ENCODE data around the gene PDZD2.

PDZD2 gene

DNA sequence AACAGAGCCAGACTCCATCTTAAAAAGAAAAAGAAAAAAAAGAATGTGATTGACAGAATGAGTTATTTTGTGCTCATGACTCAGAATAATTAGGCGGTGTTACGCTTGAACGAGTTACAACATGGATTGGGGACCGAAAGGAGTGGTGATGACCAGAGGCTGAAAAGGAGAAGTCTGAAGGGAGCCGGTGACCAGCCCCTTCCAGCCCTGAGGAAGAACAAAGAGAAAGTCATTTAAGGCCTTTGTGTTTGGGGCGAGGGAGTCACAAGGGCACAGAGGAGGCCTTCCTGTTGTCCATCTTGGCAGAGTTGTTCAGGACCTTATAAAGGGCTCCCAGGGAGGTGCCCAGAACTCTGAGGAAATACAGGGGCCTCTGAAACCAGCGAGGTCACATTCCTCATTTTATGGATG is 403.6 kb downstream of the PDZD2 start:
- no peak for DNase-seq (ENCODE audit: low read depth)

DNA sequence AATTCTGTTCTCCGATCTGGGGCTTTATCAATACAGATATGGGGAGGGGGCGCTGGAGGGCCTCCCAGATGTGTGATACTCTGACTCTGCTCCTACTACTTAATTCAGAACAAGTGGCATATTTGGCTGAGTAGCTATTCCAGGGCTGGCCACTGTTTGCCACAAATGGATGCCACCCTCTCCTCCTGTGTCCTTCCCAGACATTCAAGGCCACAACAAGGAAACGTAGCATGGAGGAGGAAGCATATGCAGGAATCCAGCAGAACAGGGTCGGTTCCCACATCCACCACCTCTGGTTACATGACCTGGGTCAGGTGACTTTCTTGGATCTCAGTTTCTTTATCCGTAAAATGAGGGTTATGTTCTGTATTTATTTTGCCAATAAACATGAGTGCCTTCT is 404.2 kb downstream of the PDZD2 start:
- DNase-seq (ENCODE audit: low read depth): no peak

DNA sequence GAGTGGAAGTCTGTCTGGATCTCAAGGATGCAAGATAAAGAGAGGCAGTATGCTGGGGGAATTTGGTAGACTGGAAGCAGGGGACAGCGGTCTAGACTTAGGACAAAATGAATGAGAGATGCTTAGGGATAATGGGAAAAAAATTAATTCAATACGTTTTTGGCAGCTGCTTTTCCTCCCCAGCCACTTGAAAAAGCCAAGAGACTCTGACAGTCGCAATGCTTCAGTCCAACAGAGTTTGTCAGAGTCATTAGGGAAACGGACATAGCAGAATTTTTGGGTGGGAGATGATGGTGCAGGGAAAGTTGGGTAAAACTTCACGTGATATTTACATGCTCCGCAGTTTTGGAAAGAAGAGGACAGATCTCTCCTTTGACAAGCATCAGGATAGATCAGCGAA is 405.5 kb downstream of the PDZD2 start:
- no peak for DNase-seq (ENCODE audit: low read depth)

DNA sequence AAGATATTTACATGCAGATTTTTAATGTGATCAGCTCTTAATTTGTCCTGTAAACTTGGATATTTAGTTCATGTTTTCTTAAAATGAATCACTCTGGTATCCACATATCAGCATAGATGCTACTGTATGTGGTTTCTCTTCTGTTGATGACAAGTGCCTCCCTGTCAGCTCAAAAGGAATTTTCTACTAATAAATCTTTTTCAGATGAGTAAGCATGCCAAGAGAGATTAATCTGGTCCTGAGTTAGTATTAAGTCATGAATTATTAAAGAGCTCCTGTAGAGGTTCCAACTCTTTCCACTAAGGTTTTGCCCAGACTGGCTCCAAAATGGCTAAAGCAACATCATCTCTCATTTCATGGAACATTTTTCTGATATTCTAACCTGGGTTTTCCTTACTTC is 406.0 kb downstream of the PDZD2 start:
- peak; percentile 30 for DNase-seq (ENCODE audit: low read depth)

DNA sequence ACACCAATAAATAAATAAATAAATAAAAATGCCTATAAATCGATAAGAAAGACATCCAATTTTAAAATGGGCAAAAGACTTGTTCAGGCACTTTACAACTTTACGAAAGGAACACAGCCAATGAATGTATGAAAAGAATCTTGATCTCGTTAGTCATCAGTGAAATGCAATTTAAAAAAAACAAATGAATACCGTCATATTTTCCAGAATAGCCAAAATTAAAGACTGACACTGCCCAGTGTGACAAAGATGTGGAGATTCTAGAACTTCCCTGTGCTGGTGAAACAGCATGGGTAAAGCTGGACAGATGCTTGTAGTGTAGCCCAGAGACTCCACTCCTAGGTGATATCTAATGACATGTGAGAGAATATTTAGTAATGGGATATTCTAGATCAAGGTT is 408.1 kb downstream of the PDZD2 start:
- peak; percentile 70 for DNase-seq (ENCODE audit: low read depth)

DNA sequence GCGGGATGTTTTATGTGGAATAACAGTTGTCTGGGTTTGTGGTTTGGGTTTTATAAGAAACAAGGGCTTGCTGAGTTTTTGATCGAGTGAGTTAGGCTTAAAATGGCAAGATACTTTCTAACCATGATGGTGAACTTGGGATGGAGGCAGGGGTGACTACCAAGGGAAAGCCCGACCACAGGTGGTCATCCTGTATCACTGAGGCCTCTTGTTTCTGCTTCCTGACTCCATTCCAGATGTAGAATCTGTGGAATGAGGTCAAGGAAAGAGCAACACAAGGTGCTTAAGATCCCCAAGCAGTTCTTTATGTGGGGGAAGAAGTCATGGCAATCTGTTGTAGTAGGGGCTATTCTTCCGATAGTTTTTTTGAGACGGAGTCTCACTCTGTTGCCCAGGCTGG is 412.9 kb downstream of the PDZD2 start:
- no peak for DNase-seq (ENCODE audit: low read depth)

DNA sequence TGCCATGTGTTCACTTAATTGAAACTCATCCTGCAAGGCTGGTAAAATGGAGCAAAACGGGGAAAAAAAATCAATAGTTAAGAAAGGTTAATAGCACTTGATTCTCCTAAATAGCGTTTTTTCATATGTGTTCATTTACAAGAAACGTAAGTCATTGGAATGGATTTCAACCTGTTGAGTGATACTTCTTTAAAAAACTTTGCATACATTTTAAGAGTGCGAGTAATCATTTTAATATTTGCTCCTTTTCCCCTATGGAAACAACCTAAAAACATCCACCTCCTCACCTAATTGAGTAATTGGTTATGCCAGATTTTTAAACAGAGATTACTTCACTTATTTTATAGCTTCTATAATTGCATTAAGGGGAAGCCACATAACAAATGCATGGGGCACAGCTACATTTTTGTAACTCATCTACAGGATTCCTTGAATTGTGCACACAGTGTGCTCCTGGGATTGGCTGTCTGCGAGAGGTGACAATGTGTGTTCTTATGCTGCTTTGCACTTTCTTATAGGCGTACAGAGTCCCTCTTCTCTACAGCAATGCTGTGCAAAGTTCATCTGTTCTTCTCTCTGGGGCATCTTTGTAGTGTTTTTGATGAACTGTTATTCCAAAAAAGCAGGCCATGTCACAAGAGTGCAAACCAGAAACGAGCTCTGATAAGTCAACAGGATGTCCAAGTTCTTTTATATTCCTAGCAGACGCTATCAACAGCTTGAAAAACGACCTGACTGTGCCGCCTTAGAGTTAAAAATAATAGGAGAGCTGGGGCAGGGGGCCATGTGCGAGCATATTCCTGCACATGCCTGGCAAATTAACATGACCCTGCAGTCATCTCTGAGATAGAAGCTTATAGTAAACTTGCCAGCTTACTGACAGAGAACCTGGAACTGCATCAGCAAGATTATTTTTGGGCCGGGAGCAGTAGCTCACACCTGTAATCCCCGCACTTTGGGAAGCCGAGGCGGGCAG is 417.2 kb downstream of the PDZD2 start:
- DNase-seq (ENCODE audit: low read depth): no peak

DNA sequence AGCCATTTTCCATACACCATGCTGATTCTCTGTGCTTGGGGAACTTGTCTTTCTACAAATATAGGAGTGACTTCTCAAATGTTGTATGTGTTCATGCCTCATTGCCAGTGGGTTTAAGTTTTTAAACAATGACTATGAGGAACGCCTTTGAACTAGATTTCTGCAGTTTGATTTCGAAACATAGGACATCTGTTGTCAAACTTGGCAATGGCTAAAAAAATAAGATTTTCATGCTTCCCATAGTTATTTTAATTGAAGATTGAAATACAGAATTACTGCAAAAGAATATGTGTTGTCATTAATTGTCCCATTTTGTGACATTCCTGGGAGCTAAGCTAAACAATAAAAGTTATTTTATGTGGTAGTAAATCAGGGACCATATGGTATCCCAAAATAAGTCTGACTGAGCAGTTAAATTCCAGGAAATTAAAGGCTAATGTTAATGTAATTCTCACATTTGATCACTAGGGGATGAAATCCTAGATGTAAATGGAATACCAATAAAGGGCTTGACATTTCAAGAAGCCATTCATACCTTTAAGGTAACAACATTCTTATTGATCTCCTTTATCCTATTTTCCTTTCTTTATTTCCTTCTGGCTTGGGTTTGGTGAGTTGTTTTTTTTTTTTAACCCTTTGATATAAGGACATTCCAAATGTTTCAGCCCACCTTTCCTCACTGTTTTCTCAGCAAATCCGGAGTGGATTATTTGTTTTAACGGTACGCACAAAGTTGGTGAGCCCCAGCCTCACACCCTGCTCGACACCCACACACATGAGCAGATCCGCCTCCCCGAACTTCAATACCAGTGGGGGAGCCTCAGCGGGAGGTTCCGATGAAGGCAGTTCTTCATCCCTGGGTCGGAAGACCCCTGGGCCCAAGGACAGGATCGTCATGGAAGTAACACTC is 418.5 kb downstream of the PDZD2 start:
- peak; percentile 76 for DNase-seq (ENCODE audit: low read depth)

DNA sequence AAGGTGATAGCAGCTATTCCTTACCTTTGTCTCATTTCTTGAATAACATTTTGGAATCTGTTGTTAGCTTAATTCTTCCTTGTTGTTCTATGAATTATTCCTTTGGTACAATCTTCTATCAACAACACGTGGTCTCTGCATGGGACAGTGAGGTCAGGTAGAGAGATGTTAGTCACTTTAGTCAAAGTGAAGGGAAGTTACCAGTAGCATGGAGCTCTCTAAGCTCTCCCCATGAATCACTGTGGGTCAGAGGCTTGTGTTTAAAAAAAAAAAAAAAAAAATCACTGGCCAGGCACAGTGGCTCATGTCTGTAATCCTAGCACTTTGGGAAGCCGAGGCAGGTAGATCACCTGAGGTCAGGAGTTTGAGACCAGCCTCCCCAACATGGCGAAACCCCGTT is 419.2 kb downstream of the PDZD2 start:
- DNase-seq (ENCODE audit: low read depth): no peak

DNA sequence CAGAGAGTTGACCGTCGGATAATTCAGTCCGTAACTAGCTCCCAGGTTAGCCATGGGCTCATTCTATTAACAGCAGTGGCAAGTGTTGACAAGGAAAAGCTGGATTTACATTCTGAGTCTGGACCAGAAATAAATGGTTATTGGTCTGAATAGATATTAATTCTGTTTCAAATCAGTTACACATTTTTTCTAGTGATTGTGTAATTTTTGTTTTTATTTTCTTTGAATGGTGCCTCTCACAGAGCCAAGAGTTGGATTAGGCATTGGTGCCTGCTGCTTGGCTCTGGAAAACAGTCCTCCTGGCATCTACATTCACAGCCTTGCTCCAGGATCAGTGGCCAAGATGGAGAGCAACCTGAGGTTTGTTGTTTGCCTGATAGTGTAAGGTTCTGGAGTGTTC is 420.1 kb downstream of the PDZD2 start:
- DNase-seq (ENCODE audit: low read depth): peak; percentile 10

DNA sequence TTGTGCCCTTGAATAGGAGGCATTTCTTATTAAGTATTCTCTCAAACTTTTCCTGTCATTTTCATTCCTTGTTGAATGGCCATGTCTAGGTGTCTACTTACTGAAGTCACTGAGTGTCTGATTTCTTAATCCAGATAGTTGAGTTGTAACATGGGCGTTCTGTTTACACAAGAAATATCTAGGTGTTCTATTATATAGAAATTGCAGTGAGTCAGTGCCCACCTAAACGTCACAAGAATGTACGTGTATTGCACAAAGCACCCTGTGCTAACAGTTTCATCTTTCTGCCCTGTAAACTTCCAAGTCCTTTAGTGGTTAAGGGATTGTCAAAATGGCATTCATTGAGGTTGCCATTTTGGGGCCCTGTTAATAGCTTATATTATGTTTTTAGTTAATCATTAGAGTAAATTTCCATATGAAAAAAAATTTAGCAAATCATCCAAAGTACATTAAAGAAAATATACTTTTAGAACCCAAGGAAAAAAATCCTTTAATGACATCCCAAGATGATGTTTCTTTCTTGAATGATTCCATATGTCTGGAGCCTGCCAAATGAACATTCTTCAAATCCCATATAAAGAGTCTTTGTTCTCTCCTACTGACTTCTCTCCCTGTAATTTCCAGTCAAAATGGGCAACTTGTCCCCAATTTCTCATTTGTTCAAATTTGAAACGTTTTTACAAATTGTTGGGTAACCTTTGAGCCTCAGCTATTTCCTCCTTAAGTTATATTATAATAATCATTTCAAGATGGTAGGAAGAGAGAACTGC is 421.0 kb downstream of the PDZD2 start:
- DNase-seq (ENCODE audit: low read depth): peak; percentile 32

DNA sequence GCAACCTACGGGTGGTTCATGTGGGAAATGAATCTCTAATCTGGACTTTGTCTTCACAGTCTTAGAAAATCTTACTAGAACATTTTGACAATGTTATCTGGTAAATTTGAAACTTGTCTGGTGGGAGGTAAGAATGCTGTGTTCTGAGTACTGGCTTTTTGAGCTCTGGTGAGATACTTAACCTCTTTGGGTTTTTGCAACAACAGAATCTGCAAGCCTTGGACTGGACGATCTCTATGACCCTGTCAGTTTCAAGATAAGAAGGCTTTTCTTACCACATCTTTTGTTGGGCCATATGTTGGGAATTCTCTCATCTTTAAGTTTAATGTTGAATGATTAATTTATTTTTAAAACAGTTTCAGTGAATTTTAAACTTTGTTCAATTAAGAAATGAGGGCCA is 422.3 kb downstream of the PDZD2 start:
- no peak for DNase-seq (ENCODE audit: low read depth)

DNA sequence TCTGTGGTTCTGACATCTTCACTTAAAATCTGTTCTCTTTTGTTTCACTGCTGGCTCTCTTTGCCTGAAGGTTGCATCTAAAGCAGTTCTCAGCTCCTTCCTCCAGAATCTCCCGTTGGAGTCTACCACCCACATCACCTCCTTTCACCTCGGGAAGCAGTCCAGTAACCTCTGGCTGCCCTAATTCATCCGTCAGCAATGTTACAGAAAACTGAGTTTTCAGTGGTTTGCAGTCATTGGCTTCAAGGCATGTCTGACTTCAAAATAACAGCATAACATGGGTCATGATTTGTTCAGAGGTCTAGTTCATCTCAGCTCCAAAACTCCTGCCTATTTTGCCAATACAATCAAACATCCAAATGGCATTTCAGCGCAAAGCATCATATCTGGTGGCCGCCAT is 427.5 kb downstream of the PDZD2 start:
- no peak for DNase-seq (ENCODE audit: low read depth)

DNA sequence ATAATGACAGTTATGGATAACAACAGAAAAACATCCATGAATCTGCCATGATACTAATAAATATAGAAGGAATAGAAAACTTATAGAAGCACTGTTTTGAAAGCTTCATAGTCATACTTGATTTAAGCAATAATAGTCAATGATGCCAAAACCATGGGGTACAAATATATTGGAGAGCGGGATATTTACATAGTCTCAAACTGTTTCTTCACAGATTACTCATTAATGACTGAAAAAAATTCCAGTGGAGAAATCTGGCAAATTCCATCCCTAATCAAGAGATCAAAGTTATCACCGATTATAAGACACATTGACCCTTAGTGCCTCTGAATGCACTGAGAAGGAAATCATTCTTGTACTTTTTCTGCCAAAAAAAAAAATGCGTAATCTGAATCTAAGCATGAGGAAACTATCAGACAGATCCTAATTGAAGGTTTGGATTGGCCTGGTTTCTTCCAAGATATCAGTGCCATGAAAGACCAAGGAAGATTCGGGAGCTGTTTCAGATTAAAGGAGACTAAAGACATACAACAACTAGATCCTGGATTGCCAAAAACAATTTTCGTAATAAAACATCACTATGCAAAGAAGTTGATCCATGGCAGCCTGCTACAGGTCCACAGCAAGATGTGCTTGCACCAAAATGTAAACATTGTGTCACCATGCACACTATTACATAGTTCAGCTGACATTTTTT is 429.0 kb downstream of the PDZD2 start:
- DNase-seq (ENCODE audit: low read depth): no peak

DNA sequence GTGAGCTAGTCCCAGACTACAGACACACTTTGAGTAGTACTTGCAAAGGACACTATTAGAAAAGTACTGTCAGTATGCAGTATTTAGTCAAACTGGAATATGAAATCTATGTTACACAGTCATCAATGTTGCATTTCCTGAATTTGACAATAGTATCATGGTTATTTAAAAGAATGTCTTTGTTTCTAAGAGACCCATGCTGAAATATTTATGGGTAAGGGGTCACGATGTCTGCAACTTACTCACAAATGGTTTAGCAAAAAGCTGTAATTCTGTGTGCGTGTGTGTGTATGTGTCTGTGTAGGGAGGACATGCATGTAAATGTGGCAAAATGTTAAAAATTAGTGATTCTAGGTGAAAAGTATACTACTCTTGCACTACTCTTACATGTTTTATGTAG is 429.6 kb downstream of the PDZD2 start:
- no peak for DNase-seq (ENCODE audit: low read depth)

DNA sequence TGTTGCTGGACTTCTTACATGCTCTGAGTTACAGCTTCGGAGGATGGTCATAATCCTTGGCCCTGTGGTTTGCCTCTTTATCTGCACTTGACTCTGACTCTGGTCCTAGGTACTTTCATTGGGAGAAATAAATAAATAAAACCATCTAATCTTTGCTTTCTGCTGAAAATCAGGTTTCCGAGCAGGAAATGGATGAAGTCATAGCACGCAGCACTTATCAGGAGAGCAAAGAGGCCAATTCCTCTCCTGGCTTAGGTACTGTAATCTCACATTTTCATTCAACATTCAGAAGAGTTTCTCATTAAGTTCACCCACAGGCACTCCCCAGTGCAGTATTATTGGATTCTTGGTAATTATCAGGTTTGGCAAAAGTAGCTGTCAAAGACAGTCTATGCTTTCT is 430.5 kb downstream of the PDZD2 start:
- DNase-seq (ENCODE audit: low read depth): no peak

DNA sequence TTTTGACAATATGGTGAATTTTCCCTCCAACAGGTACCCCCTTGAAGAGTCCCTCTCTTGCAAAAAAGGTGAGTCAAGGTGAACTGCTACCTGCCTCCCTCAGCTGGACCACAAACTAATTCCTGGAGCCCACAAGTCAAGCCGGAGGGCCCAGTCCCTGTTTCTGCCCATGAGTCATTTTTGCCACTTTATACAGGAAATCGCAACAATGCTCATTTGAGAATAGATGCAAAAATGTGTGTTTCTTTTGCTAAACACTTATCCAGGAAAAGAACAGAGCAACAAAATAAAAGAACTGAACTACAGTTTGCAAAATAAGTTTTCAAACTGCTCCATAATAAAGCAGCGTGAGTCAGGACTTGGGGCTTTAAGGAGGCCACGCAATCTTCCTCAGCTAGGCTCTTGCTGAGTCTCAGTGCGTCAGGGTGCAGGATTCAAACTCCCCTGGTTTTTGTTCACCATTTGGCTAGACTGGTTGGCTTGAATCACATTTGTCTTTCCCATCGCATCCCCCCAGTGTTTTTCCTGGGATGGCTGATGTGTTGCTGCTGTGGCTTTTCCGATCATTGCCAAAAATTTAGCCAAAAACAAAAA is 432.5 kb downstream of the PDZD2 start:
- no peak for DNase-seq (ENCODE audit: low read depth)

DNA sequence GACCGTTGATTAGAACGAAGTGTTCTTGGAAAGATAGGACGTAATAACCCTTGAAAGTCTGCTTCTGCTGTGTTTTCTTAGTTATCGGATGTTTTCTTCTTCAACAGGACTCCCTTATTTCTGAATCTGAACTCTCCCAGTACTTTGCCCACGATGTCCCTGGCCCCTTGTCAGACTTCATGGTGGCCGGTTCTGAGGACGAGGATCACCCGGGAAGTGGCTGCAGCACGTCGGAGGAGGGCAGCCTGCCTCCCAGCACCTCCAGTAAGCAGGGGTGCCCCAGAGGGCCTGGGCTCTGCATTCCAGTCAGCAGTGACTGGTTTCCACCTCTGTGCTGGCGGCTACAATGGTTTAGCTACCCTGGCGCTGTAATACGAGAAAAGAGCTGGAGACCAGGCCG is 433.1 kb downstream of the PDZD2 start:
- no peak for DNase-seq (ENCODE audit: low read depth)

DNA sequence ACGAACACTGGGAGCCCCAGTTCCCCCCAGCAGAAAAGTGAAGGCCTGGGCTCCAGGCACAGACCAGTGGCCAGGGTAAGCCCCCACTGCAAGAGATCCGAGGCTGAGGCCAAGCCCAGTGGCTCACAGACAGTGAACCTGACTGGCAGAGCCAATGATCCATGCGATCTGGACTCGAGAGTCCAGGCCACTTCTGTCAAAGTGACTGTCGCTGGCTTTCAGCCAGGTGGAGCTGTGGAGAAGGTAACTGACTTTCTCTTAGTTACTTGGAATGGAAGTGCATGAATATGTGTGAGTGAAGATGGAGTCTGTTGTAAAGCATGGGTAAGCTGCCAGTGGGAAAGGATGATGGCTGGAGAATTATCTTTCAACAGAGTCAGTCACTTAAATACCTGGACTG is 435.5 kb downstream of the PDZD2 start:
- no peak for DNase-seq (ENCODE audit: low read depth)

DNA sequence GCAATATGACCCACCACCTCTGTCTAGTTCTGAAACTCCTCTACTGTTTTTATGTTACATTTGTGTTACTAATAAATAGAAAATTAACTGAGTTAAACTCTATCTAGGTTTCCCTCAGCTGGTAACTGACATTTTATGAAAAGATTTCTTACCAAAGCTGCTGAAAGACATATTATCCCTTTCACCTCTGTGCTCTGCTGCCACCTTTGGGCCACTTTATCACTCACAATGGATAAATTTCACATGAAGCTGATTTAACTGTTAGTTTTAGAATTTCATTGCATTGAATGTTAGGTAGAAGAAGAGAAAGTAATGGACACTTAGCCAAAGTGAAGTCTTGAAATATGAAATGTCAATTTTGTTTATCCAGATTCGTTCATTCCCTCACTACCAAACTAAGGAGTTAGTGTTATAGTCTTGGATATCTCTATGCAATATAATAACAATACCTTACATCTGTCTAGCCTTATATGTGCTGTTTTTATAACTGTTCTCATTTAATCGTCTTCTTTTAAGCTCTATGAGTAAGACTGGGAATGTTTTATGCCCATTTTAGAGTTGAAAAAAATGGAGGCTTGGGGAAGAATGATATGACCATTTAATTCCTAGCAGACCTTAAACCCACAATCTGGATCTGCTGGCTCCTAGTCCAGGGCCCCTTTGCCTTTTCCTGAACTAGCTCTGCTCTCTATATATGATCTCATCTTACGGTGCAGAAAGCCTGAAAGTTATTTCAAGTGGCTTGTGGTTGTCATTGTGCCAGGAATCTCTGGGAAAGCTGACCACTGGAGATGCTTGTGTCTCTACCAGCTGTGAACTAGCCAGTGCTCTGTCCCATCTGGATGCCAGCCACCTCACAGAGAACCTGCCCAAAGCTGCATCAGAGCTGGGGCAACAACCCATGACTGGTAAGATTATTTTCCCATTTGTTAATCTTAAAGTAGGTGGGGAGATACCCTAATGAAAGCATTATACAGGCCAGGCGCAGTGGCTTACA is 438.1 kb downstream of the PDZD2 start:
- DNase-seq (ENCODE audit: low read depth): peak; percentile 62
